ENCODE measurements around the gene TTLL13. TPM values are rescaled to one million over a fixed set of nuclear protein-coding genes. Genes with fewer than 3 reads are reported as not detected.

TTLL13 gene
- total and polyA plus RNA-seq, 7 donors: 0.03 to 0.69 (median 0.08) TPM; not detected in 2

GRCh38 chr15:90202929-90203328 is 46.4 kb upstream of the TTLL13 start:
- ATAC-seq (no peak), DNase-seq (no peak)
- H3K9me3 ChIP-seq: no peaks in the 10 kb centered on the region
- WGBS, 3 donors: 87 to 92% (median 90%) methylated on average over 4 of the region's 4 CpGs
- no peak overlapping the region for H3K27ac ChIP-seq
- intact Hi-C loops (cut with DNase I): no loop called here
- no peaks in the 10 kb centered on the region for H3K27me3 ChIP-seq (ENCODE audit: insufficient read depth in 3 of 3, low read length in 2 of 3)
- H3K4me1 ChIP-seq: peaks cover 10% of the 10 kb centered on the region
- TF ChIP-seq CTCF (IDR thresholded peaks at IDR 0.05): no peak
- H3K4me3 ChIP-seq: peak overlapping the region; percentile 88
- H3K36me3 ChIP-seq (ENCODE audit: insufficient read depth in 1 of 2, low read depth in 1 of 2): no peaks in the 10 kb centered on the region

DNA sequence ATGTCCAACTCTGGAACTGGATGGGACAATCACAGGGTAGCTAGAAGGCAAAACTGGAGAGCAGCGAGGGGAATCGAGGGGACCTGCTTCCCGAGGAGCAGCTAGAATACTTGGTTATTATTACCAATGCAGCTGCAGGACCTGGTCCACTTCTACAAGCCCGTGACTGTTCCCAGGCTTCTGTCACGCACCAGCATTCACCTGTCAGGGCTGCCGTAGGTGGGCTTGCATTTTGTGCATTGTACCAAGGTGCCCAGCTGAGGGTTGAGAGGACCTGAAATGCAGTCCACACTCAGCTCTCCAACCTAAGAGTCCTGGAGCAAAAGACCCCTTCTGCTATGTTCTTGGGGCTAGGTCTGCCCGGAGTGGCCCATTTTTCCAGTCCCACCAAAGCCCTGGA is 45.9 kb upstream of the TTLL13 start:
- ATAC-seq: no peak
- intact Hi-C loops (cut with DNase I): no loop called here
- H3K4me3 ChIP-seq: no peak overlapping the region
- H3K27me3 ChIP-seq (ENCODE audit: insufficient read depth in 3 of 3, low read length in 2 of 3): no peaks in the 10 kb centered on the region
- no peak for TF ChIP-seq CTCF (IDR thresholded peaks at IDR 0.05)
- H3K9me3 ChIP-seq: no peaks in the 10 kb centered on the region
- WGBS, 3 donors: 95 to 96% (median 95%) methylated on average over 7 of the region's 7 CpGs
- no peak for DNase-seq
- H3K36me3 ChIP-seq (ENCODE audit: insufficient read depth in 1 of 2, low read depth in 1 of 2): no peaks in the 10 kb centered on the region
- H3K4me1 ChIP-seq: peaks cover 10% of the 10 kb centered on the region
- H3K27ac ChIP-seq: no peak overlapping the region

- Histone ChIP-seq H3K27ac (no peak overlapping the region), H3K4me1 (peaks cover 10% of the 10 kb centered on the region), H3K27me3 (ENCODE audit: insufficient read depth in 3 of 3, low read length in 2 of 3) (no peaks in the 10 kb centered on the region), H3K4me3 (no peak overlapping the region), H3K9me3 (no peaks in the 10 kb centered on the region), H3K36me3 (ENCODE audit: insufficient read depth in 1 of 2, low read depth in 1 of 2) (no peaks in the 10 kb centered on the region)
- DNase-seq (no peak), ATAC-seq (no peak)
- no peak for TF ChIP-seq CTCF (IDR thresholded peaks at IDR 0.05)
- intact Hi-C loops (cut with DNase I): loop anchor here in 1 of 2 donors (1.0 kb wide), 1 partner anchor 16 kb away; no protein-coding TSS in a partner anchor
- 55 to 72% (median 59%) methylated on average over 8 of the region's 8 CpGs for WGBS, 3 donors
Measured at GRCh38 chr15:90203922-90204321, 45.4 kb upstream of the TTLL13 start.

- H3K36me3 ChIP-seq (ENCODE audit: insufficient read depth in 1 of 2, low read depth in 1 of 2): no peaks in the 10 kb centered on the region
- no peaks in the 10 kb centered on the region for H3K27me3 ChIP-seq (ENCODE audit: insufficient read depth in 3 of 3, low read length in 2 of 3)
- no peak overlapping the region for H3K27ac ChIP-seq
- no peak for DNase-seq
- ATAC-seq: no peak
- no peak overlapping the region for H3K4me3 ChIP-seq
- intact Hi-C loops (cut with DNase I): no loop called here
- 78 to 85% (median 83%) methylated on average over 10 of the region's 10 CpGs for WGBS, 3 donors
- H3K9me3 ChIP-seq: no peaks in the 10 kb centered on the region
- no peak for TF ChIP-seq CTCF (IDR thresholded peaks at IDR 0.05)
- peaks cover 10% of the 10 kb centered on the region for H3K4me1 ChIP-seq
Measured at GRCh38 chr15:90205050-90205848, 44.1 kb upstream of the TTLL13 start.

Measured in psoas muscle (tissue), 8 donors.